BJ (cell line): ENCODE results near the gene PLA2G2A. TPM values are rescaled to one million over a fixed set of nuclear protein-coding genes. Genes with fewer than 3 reads are reported as not detected.

Experiments
- CTCF ChIA-PET: fragments of 350-600 bp; formaldehyde crosslinking; extraction: SDS; loops from one replicate; lab custom pipeline; 2021; ENCODE audit warnings: antibody characterized with exemption, inconsistent platforms; lab: Yijun Ruan, JAX
- POLR2A ChIA-PET: fragments of 300-600 bp; sonication (Branson Sonifier 250); formaldehyde crosslinking; extraction: SDS; loops from one replicate; lab custom pipeline; 2021; ENCODE audit warnings: antibody characterized with exemption; lab: Charles Lee
- DNase-seq: peaks from one replicate; pipeline ENCODE4 v3.0.0-alpha.2; 2011; ENCODE audit warnings: low read depth
- H3K27me3 ChIP-seq: 2 replicates; pipeline ENCODE4 v1.6.0; 2011; ENCODE audit warnings: low read length; ENCODE audit not compliant: control insufficient read depth, insufficient read depth
- H3K36me3 ChIP-seq: 2 replicates; pipeline ENCODE4 v1.5.1; 2011; ENCODE audit warnings: low read length; ENCODE audit not compliant: control insufficient read depth, insufficient read depth
- H3K4me3 ChIP-seq: 2 replicates; pipeline ENCODE4 v1.5.1; 2011; ENCODE audit warnings: low read depth, mild to moderate bottlenecking, control low read depth, low read length
- CTCF ChIP-seq: IDR thresholded peaks from 2 replicates; pipeline ENCODE4 v1.5.1; 2011; ENCODE audit warnings: low read depth, mild to moderate bottlenecking, control low read depth, inconsistent platforms, low read length, moderate library complexity; ENCODE audit not compliant: insufficient read depth
- polyA minus RNA-seq: library from RNA; depleted of rRNA, polyadenylated mRNA; stranded (reverse); fragments of >200 nt; gene quantifications from 2 replicates; pipeline ENCODE4 v1.2.3, GENCODE V29; 2011; rRNA and poly(A)+ RNA removed
- polyA plus RNA-seq: library from polyadenylated mRNA; depleted of rRNA; stranded (reverse); fragments of >200 nt; gene quantifications from 2 replicates; pipeline ENCODE4 v1.2.3, GENCODE V29; 2011; rRNA removed

PLA2G2A gene, protein sequence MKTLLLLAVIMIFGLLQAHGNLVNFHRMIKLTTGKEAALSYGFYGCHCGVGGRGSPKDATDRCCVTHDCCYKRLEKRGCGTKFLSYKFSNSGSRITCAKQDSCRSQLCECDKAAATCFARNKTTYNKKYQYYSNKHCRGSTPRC
- polyA plus RNA-seq, result not detected in 2 replicates
- not detected in 2 replicates for polyA minus RNA-seq

- DNase-seq, result no peak
- no peak for TF ChIP-seq CTCF
- Histone ChIP-seq H3K27me3 (no peaks in the 10 kb centered on the region; the same call in 1 of the 2 replicates), H3K36me3 (no peaks in the 10 kb centered on the region), H3K4me3 (no peak within 1 kb of the TSS)
- CTCF ChIA-PET, result interaction anchor here (6.8 kb wide), 1 partner anchor 215 kb away, joined by 77 read pairs; no protein-coding TSS in a partner anchor
- POLR2A ChIA-PET, result no interaction called here
Measured at GRCh38 chr1:19979494-19979977, at the start of gene PLA2G2A. Gene PLA2G2A (minus strand): TSS chr1:19979618. CDS start chr1:19978773, 845 bp downstream.

GRCh38 chr1:20028726-20029125, 49.3 kb upstream of the PLA2G2A start:
- no peak for DNase-seq
- ChIA-PET CTCF (no interaction called here), POLR2A (no interaction called here)
- no peaks in the 10 kb centered on the region for H3K36me3 ChIP-seq
- H3K4me3 ChIP-seq, result no peak overlapping the region
- H3K27me3 ChIP-seq, result peaks cover 2% of the 10 kb centered on the region; the same call in 1 of the 2 replicates
- TF ChIP-seq CTCF, result no peak

- POLR2A ChIA-PET, result no interaction called here
- CTCF ChIA-PET, result no interaction called here
- no peak for DNase-seq
- no peak for TF ChIP-seq CTCF
- peaks cover 2% of the 10 kb centered on the region; the same call in 1 of the 2 replicates for H3K27me3 ChIP-seq
- no peak overlapping the region for H3K4me3 ChIP-seq
- H3K36me3 ChIP-seq, result no peaks in the 10 kb centered on the region
Measured at GRCh38 chr1:20028125-20028524, 48.7 kb upstream of the PLA2G2A start.

DNA sequence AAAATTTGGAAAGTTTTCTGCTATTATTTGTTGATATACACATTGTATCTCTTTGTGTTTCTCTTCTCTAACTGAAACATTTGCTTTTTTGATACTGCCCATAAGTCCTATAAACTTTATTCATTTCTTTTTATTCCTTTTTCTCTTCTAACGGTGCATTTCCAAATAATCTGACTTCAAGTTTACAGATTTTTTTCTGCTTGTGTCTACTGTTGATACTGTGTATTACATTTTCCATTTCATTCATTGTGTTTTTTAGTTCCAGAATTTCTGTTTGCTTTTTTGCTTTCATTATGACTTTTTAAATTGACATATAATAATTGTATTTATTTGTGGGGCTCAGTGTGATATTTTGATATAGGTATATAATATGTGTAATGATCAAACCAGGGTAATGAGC, 38.3 kb upstream of the PLA2G2A start:
- H3K36me3 ChIP-seq, result no peaks in the 10 kb centered on the region

More for the DNA sequence above, 38.3 kb upstream of the PLA2G2A start:
- no peak for TF ChIP-seq CTCF
- POLR2A ChIA-PET, result no interaction called here
- DNase-seq, result no peak
- Histone ChIP-seq H3K4me3 (no peak overlapping the region), H3K27me3 (no peaks in the 10 kb centered on the region)
- CTCF ChIA-PET, result interaction anchor here (1.0 kb wide), 1 partner anchor 134 kb away, joined by 3 read pairs; no protein-coding TSS in a partner anchor
